Mesothelial cell of epicardium (in vitro differentiated cells): Measurements from ENCODE around the gene C3. TPM values are rescaled to one million over a fixed set of nuclear protein-coding genes. Genes with fewer than 3 reads are reported as not detected.

Source experiments
- DNase-seq, 2 experiments: peaks; one replicate each; pipeline ENCODE4 v3.0.0; 2021; ENCODE audit warnings: low spot score in 2 of 2; ENCODE audit not compliant: unreplicated experiment in 2 of 2
- H3K27ac Mint-ChIP-seq: 2 replicates; pipeline ENCODE4 v1.8.0; 2021; ENCODE audit warnings: mixed read lengths
- H3K27me3 Mint-ChIP-seq: 2 replicates; pipeline ENCODE4 v1.8.0; 2021; ENCODE audit warnings: low read depth, mixed read lengths
- H3K36me3 Mint-ChIP-seq: 2 replicates; pipeline ENCODE4 v1.8.0; 2021; ENCODE audit warnings: mixed read lengths
- H3K4me1 Mint-ChIP-seq: 2 replicates; pipeline ENCODE4 v1.8.0; 2021; ENCODE audit warnings: mixed read lengths
- H3K4me3 Mint-ChIP-seq: 2 replicates; pipeline ENCODE4 v1.8.0; 2021; ENCODE audit warnings: mild to moderate bottlenecking, moderate library complexity, mixed read lengths
- H3K9me3 Mint-ChIP-seq: 2 replicates; pipeline ENCODE4 v1.8.0; 2021; ENCODE audit warnings: mixed read lengths
- total RNA-seq: library from RNA; stranded (reverse); gene quantifications from 3 replicates; pipeline ENCODE4 v1.2.1, GENCODE V29; 2021
- TF ChIP-seq, protein P1 (sequence below): fragments of 200-600 bp; sonication (generic); IDR thresholded peaks from one replicate; pipeline ENCODE4 v1.5.0; 2021; ENCODE audit warnings: antibody characterized with exemption; ENCODE audit not compliant: unreplicated experiment

C3 gene
- total RNA-seq, 1 donor from 2014 or later = 24.5 TPM

DNA sequence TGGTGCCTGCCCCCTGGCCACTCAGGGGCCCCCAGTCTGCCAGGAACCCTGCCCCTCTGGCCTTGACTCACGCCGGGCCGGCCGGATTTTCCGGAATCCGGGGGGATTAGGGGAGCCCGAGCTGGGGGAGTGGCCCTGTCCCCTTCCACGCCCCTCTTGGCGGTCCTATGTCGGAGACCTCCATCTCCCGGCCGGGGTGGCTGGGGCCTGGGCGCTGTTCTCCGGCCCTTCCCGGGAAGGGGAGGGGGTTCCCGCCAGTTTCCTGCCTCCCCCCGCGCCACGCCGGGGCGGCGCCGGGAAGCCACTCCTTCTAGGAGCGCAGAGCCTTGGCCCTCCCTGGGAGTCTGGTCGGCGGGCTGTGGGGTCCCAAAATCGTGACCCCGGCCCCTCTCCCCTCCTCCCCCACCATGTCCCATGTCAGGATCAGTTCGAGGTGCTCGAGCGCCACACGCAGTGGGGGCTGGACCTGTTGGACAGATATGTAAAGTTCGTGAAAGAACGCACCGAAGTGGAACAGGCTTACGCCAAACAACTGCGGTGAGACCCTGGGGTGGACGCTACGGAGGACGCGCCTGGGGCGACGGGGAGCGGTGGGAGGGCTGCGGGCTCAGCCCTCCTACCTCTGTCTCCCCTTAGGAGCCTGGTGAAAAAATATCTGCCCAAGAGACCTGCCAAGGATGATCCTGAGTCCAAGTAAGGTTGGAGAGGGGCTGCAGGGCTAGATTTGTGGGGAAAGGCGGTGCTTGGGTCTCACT lies 20.3 kb upstream of the C3 start:
- TF ChIP-seq, protein P1, sequence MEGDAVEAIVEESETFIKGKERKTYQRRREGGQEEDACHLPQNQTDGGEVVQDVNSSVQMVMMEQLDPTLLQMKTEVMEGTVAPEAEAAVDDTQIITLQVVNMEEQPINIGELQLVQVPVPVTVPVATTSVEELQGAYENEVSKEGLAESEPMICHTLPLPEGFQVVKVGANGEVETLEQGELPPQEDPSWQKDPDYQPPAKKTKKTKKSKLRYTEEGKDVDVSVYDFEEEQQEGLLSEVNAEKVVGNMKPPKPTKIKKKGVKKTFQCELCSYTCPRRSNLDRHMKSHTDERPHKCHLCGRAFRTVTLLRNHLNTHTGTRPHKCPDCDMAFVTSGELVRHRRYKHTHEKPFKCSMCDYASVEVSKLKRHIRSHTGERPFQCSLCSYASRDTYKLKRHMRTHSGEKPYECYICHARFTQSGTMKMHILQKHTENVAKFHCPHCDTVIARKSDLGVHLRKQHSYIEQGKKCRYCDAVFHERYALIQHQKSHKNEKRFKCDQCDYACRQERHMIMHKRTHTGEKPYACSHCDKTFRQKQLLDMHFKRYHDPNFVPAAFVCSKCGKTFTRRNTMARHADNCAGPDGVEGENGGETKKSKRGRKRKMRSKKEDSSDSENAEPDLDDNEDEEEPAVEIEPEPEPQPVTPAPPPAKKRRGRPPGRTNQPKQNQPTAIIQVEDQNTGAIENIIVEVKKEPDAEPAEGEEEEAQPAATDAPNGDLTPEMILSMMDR = no peak
- Mint-ChIP-seq H3K9me3 (no peaks in the 10 kb centered on the region), H3K27ac (peak overlapping the region; percentile 91), H3K27me3 (no peaks in the 10 kb centered on the region), H3K4me1 (peaks cover 69% of the 10 kb centered on the region), H3K36me3 (peaks cover 14% of the 10 kb centered on the region), H3K4me3 (peak overlapping the region; percentile 81)
- peak in 1 of 2 experiments; percentile 61 for DNase-seq

DNA sequence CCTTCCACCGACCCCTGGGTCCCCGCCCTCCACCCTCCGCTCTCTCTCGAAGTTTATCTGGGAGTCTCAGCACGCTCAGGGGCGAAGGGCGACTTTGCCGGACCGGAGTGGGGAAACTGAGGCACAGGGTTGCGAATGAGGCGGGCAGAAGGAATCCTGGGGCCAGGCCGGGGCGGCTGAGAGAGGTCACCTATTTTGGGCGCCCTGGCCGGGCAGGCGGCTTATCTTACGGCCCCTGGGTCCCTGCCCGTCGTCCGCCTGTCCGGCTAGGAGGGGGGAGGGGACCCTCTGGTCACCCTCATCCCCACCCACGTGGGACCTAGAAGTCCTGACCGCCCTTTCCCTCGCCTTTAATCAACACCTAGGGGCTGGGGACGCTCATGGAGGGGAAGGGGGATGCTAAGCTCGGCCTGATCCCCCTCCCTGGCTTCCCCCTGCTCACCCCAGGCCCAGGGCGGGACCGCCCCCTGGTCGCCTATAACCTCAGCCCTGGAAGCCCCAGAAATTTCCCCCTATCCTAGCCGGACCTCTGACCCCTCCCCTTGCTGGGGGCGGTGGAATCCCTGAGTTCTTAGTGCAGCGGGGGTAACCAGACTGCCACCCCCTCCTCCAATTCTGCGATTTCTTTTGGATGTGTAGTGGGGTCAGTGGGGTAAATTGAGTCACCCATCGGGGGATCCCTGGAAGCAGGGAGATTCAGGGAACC lies 19.6 kb upstream of the C3 start:
- Mint-ChIP-seq H3K4me1 (peaks cover 68% of the 10 kb centered on the region), H3K36me3 (peaks cover 11% of the 10 kb centered on the region), H3K27me3 (no peaks in the 10 kb centered on the region), H3K4me3 (peak overlapping the region; percentile 81), H3K27ac (peak overlapping the region; percentile 76), H3K9me3 (no peaks in the 10 kb centered on the region)
- TF ChIP-seq, protein P1 = no peak
- no peak for DNase-seq

DNA sequence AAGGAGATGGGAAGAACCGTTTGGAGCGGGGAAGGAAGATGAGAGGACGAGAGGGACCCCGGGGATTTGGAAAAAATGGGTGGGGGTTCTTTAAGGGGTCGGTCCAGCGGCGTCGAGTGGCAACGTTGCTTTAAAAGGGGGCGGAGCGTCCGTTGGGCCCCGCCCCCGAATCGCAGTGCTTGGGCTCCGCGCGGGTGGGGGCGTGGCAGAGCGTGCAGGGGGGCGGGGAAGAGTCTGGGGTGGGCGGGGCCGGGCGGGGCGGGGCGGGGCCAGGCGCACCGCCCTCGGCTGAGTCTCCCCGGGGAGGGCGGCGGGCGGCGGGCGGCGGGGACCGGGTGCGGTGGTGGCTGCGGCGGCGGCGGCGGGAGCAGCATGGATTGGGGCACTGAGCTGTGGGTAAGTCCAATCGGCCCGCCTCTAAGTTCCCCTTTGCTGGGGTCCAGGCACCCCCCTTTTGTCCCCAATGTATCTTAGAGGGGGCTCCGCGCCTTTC lies 19.0 kb upstream of the C3 start, which contains the start of gene TRIP10:
TSS of gene TRIP10 (plus strand) at position 291 of the 493 bp plus-strand sequence. CDS start at position 373, 82 bp downstream.
- no peaks in the 10 kb centered on the region for H3K27me3 Mint-ChIP-seq
- peaks cover 11% of the 10 kb centered on the region for H3K36me3 Mint-ChIP-seq
- TF ChIP-seq, protein P1 = no peak
- peak; percentile 78 to 84 for DNase-seq
- peaks cover 64% of the 10 kb centered on the region for H3K4me1 Mint-ChIP-seq
- peak within 1 kb of the TSS; percentile 98 for H3K27ac Mint-ChIP-seq
- no peaks in the 10 kb centered on the region for H3K9me3 Mint-ChIP-seq
- H3K4me3 Mint-ChIP-seq = peak within 1 kb of the TSS; percentile 98

DNA sequence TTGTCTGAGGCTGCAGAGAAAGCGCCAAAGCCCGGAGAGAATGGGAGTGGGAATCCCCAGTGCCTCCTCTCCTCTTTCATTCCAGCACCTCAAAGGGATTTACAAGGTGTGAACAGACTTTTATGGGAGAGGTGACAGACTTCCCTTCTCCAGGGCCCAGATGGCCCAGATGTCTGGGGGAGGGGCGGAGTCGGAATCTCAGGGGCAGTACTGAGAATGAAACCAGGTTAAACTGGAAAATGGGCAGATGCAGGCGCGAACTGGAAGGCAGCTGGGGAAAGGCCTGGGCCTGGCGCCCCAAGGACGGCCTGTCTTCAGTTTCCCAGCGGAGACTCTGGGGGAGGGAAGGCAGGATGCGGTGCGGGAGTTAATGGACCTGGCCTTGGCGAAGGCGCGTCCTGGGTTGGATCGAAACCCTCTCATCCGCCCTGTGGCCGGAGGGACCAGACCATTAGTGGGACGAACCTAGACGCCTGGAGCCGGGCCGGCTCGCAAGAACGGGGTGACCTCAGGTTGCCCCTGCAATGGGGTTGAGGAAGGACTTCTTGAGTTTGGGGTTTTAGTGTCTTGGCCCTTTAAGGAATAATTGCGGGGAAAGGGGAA lies 18.4 kb upstream of the C3 start:
- peaks cover 58% of the 10 kb centered on the region for H3K4me1 Mint-ChIP-seq
- no peaks in the 10 kb centered on the region for H3K27me3 Mint-ChIP-seq
- H3K4me3 Mint-ChIP-seq = peak overlapping the region; percentile 98
- peak in 1 of 2 experiments; percentile 75 for DNase-seq
- peak overlapping the region; percentile 98 for H3K27ac Mint-ChIP-seq
- no peaks in the 10 kb centered on the region for H3K9me3 Mint-ChIP-seq
- H3K36me3 Mint-ChIP-seq = peaks cover 6% of the 10 kb centered on the region
- TF ChIP-seq, protein P1 = no peak

DNA sequence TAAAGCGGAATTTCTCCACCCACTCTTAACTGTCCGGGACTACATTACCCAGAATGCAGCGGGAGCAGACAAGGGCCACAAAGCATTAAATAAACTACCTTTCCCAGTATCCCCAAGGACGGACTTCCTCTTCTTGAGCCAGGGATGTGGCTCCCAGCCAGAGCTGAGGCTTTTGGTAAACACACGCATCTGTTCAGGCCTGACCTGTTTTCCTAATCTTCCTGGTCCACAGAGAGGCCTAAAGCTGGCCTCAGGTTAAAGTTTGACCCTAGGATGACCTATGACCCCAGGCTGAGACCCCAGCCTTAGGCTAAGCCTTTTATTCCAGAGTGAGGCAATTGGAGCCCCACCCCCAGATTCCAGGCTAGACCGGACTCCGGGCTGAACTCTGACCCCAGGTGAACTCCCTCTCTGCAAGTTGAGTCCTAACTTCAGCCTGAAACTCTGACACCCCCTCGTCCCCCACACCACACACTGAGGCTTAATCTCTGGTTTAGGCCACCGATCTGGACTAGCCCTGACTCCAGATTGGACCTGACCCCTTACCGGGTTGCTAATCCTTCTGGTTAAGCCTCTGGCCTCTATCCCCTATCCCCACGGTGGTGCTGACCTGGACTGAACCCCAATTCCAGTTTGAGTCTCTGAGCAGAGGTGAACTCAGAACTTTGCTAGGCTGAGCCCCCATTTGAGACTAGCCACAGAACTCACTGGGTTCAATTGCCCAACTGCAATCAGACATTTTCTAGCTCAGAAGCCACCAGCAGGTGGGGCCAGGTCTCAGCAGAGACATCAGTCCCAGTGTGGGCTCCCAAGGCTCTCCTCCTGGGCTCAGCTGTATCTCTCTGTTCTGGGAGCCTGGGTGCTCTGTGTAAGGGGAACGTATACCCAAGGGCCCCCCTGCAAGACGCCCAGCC lies 17.7 kb upstream of the C3 start:
- H3K4me1 Mint-ChIP-seq = peaks cover 52% of the 10 kb centered on the region
- H3K36me3 Mint-ChIP-seq = peaks cover 3% of the 10 kb centered on the region
- H3K27me3 Mint-ChIP-seq = no peaks in the 10 kb centered on the region
- peak overlapping the region; percentile 98 for H3K4me3 Mint-ChIP-seq
- no peak for DNase-seq
- TF ChIP-seq, protein P1 = peak; percentile 60
- H3K9me3 Mint-ChIP-seq = no peaks in the 10 kb centered on the region
- peak overlapping the region; percentile 98 for H3K27ac Mint-ChIP-seq
